GM10847 (cell line): ENCODE results near the gene MORN1.

Source experiments
- POLR2A ChIP-seq: IDR thresholded peaks from 2 replicates; pipeline ENCODE4 v1.6.1; 2011; ENCODE audit not compliant: insufficient read length; ENCODE audit errors: extremely low read depth

MORN1 gene

GRCh38 chr1:2350501-2350900 is 40.9 kb downstream of the MORN1 start:
- no peak for TF ChIP-seq POLR2A

- TF ChIP-seq POLR2A, result no peak
Observed at GRCh38 chr1:2349806-2350205, 41.5 kb downstream of the MORN1 start.

- no peak for TF ChIP-seq POLR2A
Observed at GRCh38 chr1:2348346-2349325, 42.7 kb downstream of the MORN1 start.

- no peak for TF ChIP-seq POLR2A
Observed at GRCh38 chr1:2347896-2348295, 43.5 kb downstream of the MORN1 start.

- TF ChIP-seq POLR2A, result no peak
Observed at GRCh38 chr1:2347409-2347785, 44.0 kb downstream of the MORN1 start.

- TF ChIP-seq POLR2A, result no peak
Observed at GRCh38 chr1:2346691-2347408, 44.5 kb downstream of the MORN1 start.

GRCh38 chr1:2345297-2346075 is 45.9 kb downstream of the MORN1 start:
- TF ChIP-seq POLR2A, result no peak

GRCh38 chr1:2344744-2345296 is 46.5 kb downstream of the MORN1 start:
- no peak for TF ChIP-seq POLR2A

- no peak for TF ChIP-seq POLR2A
Observed at GRCh38 chr1:2344121-2344681, 47.2 kb downstream of the MORN1 start.

GRCh38 chr1:2343023-2343935 is 48.1 kb downstream of the MORN1 start:
- no peak for TF ChIP-seq POLR2A

GRCh38 chr1:2342384-2343022 is 48.9 kb downstream of the MORN1 start:
- no peak for TF ChIP-seq POLR2A

- TF ChIP-seq POLR2A, result no peak
Observed at GRCh38 chr1:2341706-2342383, 49.5 kb downstream of the MORN1 start.

GRCh38 chr1:2340918-2341254 is 50.5 kb downstream of the MORN1 start:
- no peak for TF ChIP-seq POLR2A
